ENCODE data around the gene ESRRG.

Gene ESRRG

GRCh38 chr1:216587715-216588114 is 135.5 kb downstream of the ESRRG start:
- H3K9me3 ChIP-seq = no peaks in the 10 kb centered on the region
- H3K27ac ChIP-seq = no peak overlapping the region
- H3K4me3 ChIP-seq = no peak overlapping the region
- intact Hi-C loops (cut with DNase I; ENCODE audit: low total_unique reads) = no loop called here
- H3K4me1 ChIP-seq = no peaks in the 10 kb centered on the region
- no peaks in the 10 kb centered on the region for H3K36me3 ChIP-seq
- DNase-seq = no peak
- no peaks in the 10 kb centered on the region for H3K27me3 ChIP-seq
- TF ChIP-seq, protein P1, sequence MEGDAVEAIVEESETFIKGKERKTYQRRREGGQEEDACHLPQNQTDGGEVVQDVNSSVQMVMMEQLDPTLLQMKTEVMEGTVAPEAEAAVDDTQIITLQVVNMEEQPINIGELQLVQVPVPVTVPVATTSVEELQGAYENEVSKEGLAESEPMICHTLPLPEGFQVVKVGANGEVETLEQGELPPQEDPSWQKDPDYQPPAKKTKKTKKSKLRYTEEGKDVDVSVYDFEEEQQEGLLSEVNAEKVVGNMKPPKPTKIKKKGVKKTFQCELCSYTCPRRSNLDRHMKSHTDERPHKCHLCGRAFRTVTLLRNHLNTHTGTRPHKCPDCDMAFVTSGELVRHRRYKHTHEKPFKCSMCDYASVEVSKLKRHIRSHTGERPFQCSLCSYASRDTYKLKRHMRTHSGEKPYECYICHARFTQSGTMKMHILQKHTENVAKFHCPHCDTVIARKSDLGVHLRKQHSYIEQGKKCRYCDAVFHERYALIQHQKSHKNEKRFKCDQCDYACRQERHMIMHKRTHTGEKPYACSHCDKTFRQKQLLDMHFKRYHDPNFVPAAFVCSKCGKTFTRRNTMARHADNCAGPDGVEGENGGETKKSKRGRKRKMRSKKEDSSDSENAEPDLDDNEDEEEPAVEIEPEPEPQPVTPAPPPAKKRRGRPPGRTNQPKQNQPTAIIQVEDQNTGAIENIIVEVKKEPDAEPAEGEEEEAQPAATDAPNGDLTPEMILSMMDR (IDR thresholded peaks at IDR 0.05) = no peak

DNA sequence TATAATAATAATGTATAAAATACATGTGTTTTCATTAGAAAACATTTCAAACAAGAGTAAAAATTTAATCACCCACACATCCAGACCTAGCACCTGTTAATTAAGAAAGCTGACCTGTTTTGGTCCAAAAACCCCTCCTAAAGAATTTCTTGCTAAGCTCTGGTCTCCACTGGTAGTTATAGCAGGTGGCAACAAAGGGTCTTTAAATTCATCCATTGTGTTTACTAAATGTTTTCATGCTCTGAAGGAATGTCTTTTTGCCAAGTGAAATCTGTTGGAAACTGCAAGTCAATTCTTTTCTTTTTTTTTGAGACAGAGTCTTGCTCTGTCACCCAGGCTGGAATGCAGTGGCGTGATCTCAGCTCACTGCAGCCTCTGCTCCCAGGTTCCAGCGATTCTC is 141.1 kb downstream of the ESRRG start:
- DNase-seq = no peak
- H3K9me3 ChIP-seq = no peaks in the 10 kb centered on the region
- H3K36me3 ChIP-seq = no peaks in the 10 kb centered on the region
- no peaks in the 10 kb centered on the region for H3K4me1 ChIP-seq
- TF ChIP-seq, protein P1 (IDR thresholded peaks at IDR 0.05) = no peak
- H3K27me3 ChIP-seq = no peaks in the 10 kb centered on the region
- intact Hi-C loops (cut with DNase I; ENCODE audit: low total_unique reads) = no loop called here
- H3K27ac ChIP-seq = no peak overlapping the region
- H3K4me3 ChIP-seq = no peak overlapping the region

DNA sequence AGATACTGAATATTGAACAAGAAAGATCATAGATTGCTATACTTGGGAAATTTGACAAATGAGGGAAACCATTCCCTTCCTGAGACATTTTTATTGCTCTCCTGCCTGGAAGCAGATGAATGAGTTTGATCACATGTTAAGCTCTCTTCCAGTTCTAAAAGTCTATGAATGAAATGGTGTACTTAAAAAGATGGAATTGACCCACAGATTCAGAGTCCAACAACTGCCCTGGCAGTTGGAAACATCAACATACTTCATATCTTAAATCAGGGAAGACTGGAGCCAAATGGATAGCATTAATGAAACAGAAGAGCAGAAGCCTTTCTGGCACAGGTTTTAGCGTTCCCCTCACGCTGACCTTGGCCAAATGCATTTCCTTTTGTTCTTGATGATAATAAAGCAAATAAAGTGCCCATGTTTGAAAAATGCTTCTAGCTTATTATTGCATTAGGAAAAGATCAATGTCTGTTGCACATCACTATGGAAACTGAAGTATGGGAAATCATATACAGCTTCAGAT is 142.6 kb downstream of the ESRRG start:
- no peak for DNase-seq
- H3K36me3 ChIP-seq = no peaks in the 10 kb centered on the region
- H3K27ac ChIP-seq = no peak overlapping the region
- no peaks in the 10 kb centered on the region for H3K27me3 ChIP-seq
- intact Hi-C loops (cut with DNase I; ENCODE audit: low total_unique reads) = no loop called here
- no peaks in the 10 kb centered on the region for H3K9me3 ChIP-seq
- no peak overlapping the region for H3K4me3 ChIP-seq
- TF ChIP-seq, protein P1 (IDR thresholded peaks at IDR 0.05) = no peak
- no peaks in the 10 kb centered on the region for H3K4me1 ChIP-seq

DNA sequence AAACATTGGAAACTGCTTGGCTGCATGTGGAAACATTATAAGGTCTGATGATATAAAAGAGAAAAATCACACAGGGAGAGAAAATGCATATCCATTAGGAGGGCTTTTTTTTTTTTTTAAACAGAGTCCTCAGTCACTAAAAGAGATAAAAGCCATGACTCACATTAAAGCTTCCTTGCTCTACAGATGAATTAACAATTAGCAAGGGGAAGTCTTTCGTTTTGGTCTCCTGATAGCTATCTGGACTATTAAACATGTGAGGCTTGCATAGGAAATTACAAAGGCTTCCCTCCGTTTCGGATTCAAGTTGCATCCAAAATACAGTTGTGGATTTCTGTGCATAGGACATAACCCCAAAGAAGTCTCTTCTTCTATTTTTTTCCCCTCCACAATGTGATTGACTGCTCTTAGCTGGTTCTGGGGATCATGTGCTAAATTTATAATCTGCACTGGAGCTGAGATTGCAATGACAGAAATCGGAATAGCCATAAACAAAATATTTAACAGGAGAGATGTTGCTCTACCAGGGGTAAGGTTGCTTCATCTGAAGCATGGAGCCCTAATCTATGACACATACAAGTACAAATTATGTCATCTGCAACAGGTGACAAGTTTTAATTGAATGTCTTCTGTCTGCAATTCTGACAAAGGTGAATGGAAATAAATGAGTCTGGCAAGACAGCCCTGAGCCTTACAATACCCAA is 146.8 kb downstream of the ESRRG start:
- Histone ChIP-seq H3K9me3 (no peaks in the 10 kb centered on the region), H3K36me3 (no peaks in the 10 kb centered on the region)
- intact Hi-C loops (cut with DNase I; ENCODE audit: low total_unique reads) = no loop called here

DNA sequence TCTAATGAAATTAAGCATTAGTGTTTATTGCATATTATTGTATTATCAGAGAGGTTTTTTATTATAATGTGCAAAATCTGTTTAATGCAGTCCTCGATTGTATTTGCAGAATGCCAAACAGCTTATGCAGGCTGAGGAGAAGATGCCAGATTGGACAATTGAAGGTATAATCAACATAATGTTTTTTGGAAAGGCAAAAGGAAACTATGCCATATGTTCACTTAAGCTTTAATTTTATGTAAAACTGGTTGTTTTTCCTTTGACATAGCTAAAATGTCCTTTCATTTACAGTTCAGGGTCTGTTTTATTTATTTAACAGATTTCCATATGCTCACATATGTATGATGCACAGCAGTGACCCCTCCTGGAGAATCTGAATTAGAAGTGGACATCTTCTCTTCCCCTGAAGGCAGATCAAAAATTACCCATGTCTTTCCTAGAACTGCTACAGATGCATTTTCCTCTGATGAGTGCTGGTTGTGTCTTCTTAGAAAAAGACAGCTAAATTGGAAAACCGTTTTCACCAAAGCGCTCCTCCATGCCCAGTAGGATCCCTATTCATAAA is 156.5 kb downstream of the ESRRG start:
- intact Hi-C loops (cut with DNase I; ENCODE audit: low total_unique reads) = no loop called here
- no peaks in the 10 kb centered on the region for H3K9me3 ChIP-seq
- no peaks in the 10 kb centered on the region for H3K4me1 ChIP-seq
- TF ChIP-seq, protein P1 (IDR thresholded peaks at IDR 0.05) = no peak
- DNase-seq = no peak
- H3K27me3 ChIP-seq = no peaks in the 10 kb centered on the region
- no peak overlapping the region for H3K4me3 ChIP-seq
- no peaks in the 10 kb centered on the region for H3K36me3 ChIP-seq
- H3K27ac ChIP-seq = no peak overlapping the region

More for the DNA sequence above, 146.8 kb downstream of the ESRRG start:
- Histone ChIP-seq H3K27me3 (no peaks in the 10 kb centered on the region), H3K4me3 (no peak overlapping the region), H3K4me1 (no peaks in the 10 kb centered on the region), H3K27ac (no peak overlapping the region)
- no peak for DNase-seq
- TF ChIP-seq, protein P1 (IDR thresholded peaks at IDR 0.05) = no peak

All from tibial artery (tissue), 4 donors.